Measurements from ENCODE around the gene MMP23B. TPM values are rescaled to one million over a fixed set of nuclear protein-coding genes. Genes with fewer than 3 reads are reported as not detected.
"Not testable (repeated sequence)": the region's sequence is repeated elsewhere in the genome, so short reads cannot be mapped to it uniquely, and the experiment has no call there.

MMP23B gene
- polyA plus RNA-seq, 3 donors, result 15.0 to 36.3 (median 35.3) TPM

GRCh38 chr1:1672181-1672965 is 40.4 kb downstream of the MMP23B start:
- no peak for DNase-seq (ENCODE audit: extremely low read depth in 1 of 11, low read depth in 9 of 11, low spot score in 4 of 11)

- DNase-seq (ENCODE audit: extremely low read depth in 1 of 11, low read depth in 9 of 11, low spot score in 4 of 11), result not testable (repeated sequence)
Observed at GRCh38 chr1:1674806-1675205, 42.8 kb downstream of the MMP23B start.

GRCh38 chr1:1675218-1675617 is 43.2 kb downstream of the MMP23B start:
- DNase-seq (ENCODE audit: extremely low read depth in 1 of 11, low read depth in 9 of 11, low spot score in 4 of 11), result not testable (repeated sequence)

GRCh38 chr1:1676087-1676486 is 44.1 kb downstream of the MMP23B start:
- DNase-seq (ENCODE audit: extremely low read depth in 1 of 11, low read depth in 9 of 11, low spot score in 4 of 11), result not testable (repeated sequence)

GRCh38 chr1:1677718-1678580 is 46.0 kb downstream of the MMP23B start:
- DNase-seq (ENCODE audit: extremely low read depth in 1 of 11, low read depth in 9 of 11, low spot score in 4 of 11), result no peak

- no peak for DNase-seq (ENCODE audit: extremely low read depth in 1 of 11, low read depth in 9 of 11, low spot score in 4 of 11)
Observed at GRCh38 chr1:1678581-1679380, 46.8 kb downstream of the MMP23B start.

GRCh38 chr1:1680031-1680911 is 48.3 kb downstream of the MMP23B start:
- DNase-seq (ENCODE audit: extremely low read depth in 1 of 11, low read depth in 9 of 11, low spot score in 4 of 11), result no peak

- no peak for DNase-seq (ENCODE audit: extremely low read depth in 1 of 11, low read depth in 9 of 11, low spot score in 4 of 11)
Observed at GRCh38 chr1:1680912-1681273, 48.9 kb downstream of the MMP23B start.

- no peak for DNase-seq (ENCODE audit: extremely low read depth in 1 of 11, low read depth in 9 of 11, low spot score in 4 of 11)
Observed at GRCh38 chr1:1683104-1683905, 51.3 kb downstream of the MMP23B start.

Other genes starting within 250 kb of the MMP23B start
- 100 to 1,000 TPM; 241 to 386 (median 255) TPM for gene CCNL2, start 232.8 kb upstream of the MMP23B start, polyA plus RNA-seq (ENCODE audit: insufficient read length in 3 of 3)
- 100 to 1,000 TPM; 115 to 120 (median 120) TPM for gene MRPL20, start 224.9 kb upstream of the MMP23B start, polyA plus RNA-seq (ENCODE audit: insufficient read length in 3 of 3)
- gene ANKRD65, start 210.9 kb upstream of the MMP23B start, polyA plus RNA-seq (ENCODE audit: insufficient read length in 3 of 3), result 10 to 100 TPM in 2 of 3 donors, 1 to 10 TPM in 1; 8.3 to 14.7 (median 10.6) TPM
- gene VWA1, start 196.5 kb upstream of the MMP23B start, polyA plus RNA-seq (ENCODE audit: insufficient read length in 3 of 3), result 10 to 100 TPM; 31.6 to 74.6 (median 62.4) TPM
- 1 to 10 TPM; 2.2 to 5.5 (median 2.9) TPM for gene ATAD3C, start 182.5 kb upstream of the MMP23B start, polyA plus RNA-seq (ENCODE audit: insufficient read length in 3 of 3)
- 10 to 100 TPM; 11.6 to 28.5 (median 15.1) TPM for gene ATAD3B, start 160.4 kb upstream of the MMP23B start, polyA plus RNA-seq (ENCODE audit: insufficient read length in 3 of 3)
- gene ATAD3A, start 120.0 kb upstream of the MMP23B start, polyA plus RNA-seq (ENCODE audit: insufficient read length in 3 of 3), result 10 to 100 TPM; 15.4 to 29.0 (median 25.9) TPM
- 10 to 100 TPM in 1 of 3 donors, 1 to 10 TPM in 2; 4.0 to 12.1 (median 6.6) TPM for gene TMEM240, start 91.5 kb upstream of the MMP23B start, polyA plus RNA-seq (ENCODE audit: insufficient read length in 3 of 3)
- 10 to 100 TPM; 79.9 to 85.8 (median 80.6) TPM for gene SSU72, start 57.3 kb upstream of the MMP23B start, polyA plus RNA-seq (ENCODE audit: insufficient read length in 3 of 3)
- 1 to 10 TPM; 1.8 to 4.8 (median 3.2) TPM for gene FNDC10, start 32.0 kb upstream of the MMP23B start, polyA plus RNA-seq (ENCODE audit: insufficient read length in 3 of 3)
- 10 to 100 TPM; 30.3 to 71.4 (median 70.4) TPM for gene MIB2, start 16.7 kb upstream of the MMP23B start, polyA plus RNA-seq (ENCODE audit: insufficient read length in 3 of 3)
- 10 to 100 TPM; 37.7 to 45.5 (median 42.4) TPM for gene CDK11B, start 26.8 kb downstream of the MMP23B start, polyA plus RNA-seq (ENCODE audit: insufficient read length in 3 of 3)
- gene SLC35E2B, start 60.6 kb downstream of the MMP23B start, polyA plus RNA-seq (ENCODE audit: insufficient read length in 3 of 3), result 10 to 100 TPM; 66.8 to 81.4 (median 67.8) TPM
- 10 to 100 TPM; 28.4 to 41.3 (median 38.4) TPM for gene CDK11A, start 92.2 kb downstream of the MMP23B start, polyA plus RNA-seq (ENCODE audit: insufficient read length in 3 of 3)
- 10 to 100 TPM; 40.2 to 53.0 (median 52.3) TPM for gene NADK, start 146.3 kb downstream of the MMP23B start, polyA plus RNA-seq (ENCODE audit: insufficient read length in 3 of 3)